GM20000 (cell line): ENCODE measurements around the gene CCM2.

Experiments used
- DNase-seq: peaks from one replicate; pipeline ENCODE4 v3.0.0; 2012; ENCODE audit warnings: low spot score
- TF ChIP-seq, protein P1 (sequence below): IDR thresholded peaks from 2 replicates; pipeline ENCODE4 v1.5.1; 2012; ENCODE audit warnings: mild to moderate bottlenecking, control low read depth; ENCODE audit errors: extremely low read depth, missing control alignments

The CCM2 gene

DNA sequence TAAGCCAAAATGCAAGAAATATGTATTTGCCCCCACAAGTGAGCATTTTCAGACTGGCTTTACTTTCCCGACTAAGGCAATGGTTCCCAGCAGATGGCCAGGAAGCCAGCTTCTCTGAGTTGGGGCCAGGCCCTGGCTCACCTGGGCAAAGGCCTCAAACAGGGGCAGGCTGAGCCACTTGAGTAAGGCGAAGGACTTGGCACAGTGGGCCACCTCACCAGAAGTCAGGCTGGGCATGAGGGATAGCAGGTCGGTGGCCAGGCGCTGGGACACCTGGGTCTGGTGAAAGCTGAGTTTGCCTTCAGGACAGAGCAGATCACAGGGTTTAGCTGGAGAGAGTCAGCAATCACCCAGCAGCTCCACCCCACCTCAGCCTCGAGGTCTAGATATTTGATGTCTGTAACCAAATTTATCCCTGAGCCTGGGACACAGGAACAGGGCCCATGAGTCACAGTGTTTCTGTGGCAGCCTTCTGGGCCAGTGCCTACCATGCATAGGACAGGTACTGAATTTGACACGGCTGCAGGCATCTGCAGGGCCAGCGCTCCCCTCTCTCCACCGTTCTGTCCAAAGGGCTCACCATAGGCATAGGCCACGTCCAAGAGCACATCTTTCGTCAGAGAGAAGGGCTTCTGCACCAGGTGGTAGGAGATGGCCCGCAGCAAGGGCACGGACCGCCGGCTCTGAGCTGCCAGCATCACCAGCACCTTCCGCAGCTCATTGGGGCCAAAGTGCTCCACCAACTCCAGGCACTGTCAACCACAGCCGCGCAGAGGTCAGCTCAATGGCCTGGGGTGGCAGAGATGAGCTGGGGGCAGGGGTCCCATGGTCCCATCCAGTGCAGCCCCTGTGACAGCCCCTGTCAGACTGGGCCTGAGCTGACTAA is 104.2 kb downstream of the CCM2 start:
- DNase-seq = no peak
- TF ChIP-seq, protein P1, sequence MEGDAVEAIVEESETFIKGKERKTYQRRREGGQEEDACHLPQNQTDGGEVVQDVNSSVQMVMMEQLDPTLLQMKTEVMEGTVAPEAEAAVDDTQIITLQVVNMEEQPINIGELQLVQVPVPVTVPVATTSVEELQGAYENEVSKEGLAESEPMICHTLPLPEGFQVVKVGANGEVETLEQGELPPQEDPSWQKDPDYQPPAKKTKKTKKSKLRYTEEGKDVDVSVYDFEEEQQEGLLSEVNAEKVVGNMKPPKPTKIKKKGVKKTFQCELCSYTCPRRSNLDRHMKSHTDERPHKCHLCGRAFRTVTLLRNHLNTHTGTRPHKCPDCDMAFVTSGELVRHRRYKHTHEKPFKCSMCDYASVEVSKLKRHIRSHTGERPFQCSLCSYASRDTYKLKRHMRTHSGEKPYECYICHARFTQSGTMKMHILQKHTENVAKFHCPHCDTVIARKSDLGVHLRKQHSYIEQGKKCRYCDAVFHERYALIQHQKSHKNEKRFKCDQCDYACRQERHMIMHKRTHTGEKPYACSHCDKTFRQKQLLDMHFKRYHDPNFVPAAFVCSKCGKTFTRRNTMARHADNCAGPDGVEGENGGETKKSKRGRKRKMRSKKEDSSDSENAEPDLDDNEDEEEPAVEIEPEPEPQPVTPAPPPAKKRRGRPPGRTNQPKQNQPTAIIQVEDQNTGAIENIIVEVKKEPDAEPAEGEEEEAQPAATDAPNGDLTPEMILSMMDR = no peak

DNA sequence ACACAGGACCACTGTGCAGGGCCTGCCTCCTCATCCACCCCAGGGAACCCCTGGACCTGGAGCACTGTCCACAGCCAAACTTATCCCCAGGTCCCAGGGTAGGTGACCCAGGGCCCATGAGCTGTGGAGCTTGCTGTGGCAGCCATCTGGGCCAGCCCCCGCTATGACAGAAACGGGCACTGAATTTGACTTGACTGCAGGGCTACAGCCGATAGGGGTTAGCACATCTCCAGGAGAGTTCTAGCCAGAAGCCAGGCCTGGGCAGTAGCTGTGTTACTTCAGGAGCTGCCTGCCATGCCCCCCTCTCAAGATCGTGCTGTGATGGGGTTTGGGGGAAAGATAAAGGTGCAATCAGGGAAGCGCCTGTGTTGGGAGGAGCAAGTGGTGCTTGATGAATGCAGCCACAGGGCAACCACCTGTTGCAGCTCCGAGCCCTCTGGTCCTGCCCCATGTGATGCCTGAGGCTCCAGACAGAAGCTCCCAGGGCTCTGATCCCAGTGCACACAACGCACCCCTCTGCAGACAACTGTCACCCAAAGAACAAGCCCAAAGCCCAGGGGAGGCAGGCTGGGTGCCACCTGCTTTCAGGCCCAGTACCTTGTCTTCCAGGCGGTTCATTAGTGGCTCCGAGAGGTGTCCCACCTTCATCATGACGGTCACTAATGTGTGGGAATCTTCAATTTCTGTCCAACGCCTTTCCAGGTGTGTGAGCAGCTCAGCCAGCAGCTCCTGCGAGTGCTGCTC is 105.0 kb downstream of the CCM2 start:
- TF ChIP-seq, protein P1 = no peak
- no peak for DNase-seq

DNA sequence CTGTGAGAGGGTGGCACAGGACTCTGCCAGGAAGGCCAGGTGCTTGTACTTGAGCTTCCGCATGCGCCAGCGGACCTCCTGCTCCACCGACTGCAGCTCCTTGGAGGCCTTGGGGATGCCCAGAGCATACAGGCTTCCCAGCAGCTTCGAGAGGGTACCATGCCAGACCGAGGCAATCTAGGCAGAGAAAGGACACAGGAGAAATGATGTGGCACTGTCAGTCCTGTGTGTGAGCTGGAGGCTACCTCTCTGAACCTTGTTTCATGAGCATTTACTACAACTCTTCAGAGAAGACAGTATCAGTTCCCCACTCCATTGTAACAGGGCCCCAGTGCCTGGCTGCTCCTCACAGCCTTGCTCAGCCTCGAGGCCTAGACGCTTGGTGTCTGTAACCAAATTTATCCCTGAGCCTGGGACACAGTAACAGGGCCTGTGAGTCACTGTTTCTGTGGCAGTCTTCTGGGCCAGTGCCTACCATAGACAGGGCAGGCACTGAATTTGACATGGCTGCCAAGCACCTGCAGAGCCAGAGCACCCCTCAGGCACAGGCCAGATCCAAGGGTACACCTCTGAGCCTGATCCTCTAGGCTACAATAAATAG is 105.7 kb downstream of the CCM2 start:
- no peak for DNase-seq
- TF ChIP-seq, protein P1 = no peak

DNA sequence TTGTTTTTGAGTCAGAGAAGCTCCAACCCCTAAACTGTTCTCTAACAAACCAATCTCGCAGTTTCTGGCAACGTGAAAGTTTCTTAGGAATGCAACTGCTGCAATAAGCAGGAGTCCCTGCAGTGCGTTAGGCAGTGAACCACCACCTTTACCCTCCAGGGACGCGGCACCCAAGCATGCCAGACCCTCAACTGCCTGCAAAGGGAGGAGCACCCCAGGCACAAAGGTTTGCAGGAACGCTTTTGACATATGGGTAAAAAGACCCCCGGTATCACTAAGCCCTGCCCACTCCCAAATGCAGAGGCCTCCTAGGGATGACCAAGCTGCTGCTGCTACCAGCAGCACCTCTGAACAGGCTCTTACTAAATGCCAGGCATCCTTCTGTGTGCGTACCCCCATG is 106.8 kb downstream of the CCM2 start:
- DNase-seq = no peak
- TF ChIP-seq, protein P1 = no peak

DNA sequence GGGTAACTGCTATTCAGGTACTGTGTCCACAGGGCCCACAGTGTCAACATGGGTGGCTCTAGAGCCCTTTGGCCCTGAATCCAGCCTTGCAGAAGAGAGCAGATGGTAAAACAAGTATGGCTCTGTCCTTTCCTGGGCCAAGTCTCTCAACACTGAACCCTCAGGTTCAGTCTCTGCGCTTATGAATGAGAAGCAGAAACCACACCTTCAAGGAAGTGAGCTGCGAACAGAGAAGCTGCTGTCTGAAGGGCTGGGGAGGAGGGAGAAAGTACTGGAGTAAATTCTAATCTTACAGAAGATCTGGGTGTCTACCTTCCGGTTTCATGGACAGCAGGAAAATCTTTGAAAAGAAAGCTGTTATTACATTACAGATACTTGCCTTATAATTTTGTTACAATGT is 107.4 kb downstream of the CCM2 start:
- TF ChIP-seq, protein P1 = no peak
- DNase-seq = no peak

DNA sequence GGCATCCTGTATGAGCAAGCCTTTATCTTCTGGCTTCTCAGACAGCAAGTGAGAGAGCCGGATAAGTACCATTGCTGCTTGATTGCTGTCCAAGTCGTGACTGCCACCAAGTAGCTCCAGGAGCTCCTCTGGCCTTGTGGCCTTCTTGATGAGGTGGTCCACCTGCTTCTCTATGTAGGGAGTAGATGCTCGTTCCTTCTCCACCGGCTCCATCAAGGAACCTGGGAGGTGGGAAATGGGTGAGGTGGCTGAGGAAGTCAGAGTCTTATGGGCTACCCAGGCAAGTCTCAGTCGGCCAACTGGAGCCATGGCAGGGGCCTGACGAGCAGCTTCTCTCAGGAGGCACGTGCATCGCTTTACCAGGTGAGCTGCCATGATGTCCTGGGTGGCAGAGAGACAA is 108.9 kb downstream of the CCM2 start:
- DNase-seq = no peak
- TF ChIP-seq, protein P1 = no peak
